Prostate gland (tissue), 2 donors: Measurements from ENCODE around the gene SLC35D1. TPM values are rescaled to one million over a fixed set of nuclear protein-coding genes. Genes with fewer than 3 reads are reported as not detected.

Source experiments
- DNase-seq: peaks from one replicate; pipeline ENCODE4 v3.0.0-alpha.2; 2019; ENCODE audit warnings: low spot score
- H3K27ac ChIP-seq, 2 donors: fragments of 200-600 bp; sonication (generic); 2 replicates each; pipeline ENCODE4 v1.5.1; 2017 to 2019
- H3K27me3 ChIP-seq: fragments of 200-600 bp; sonication (generic); replicated peaks from 2 replicates; pipeline ENCODE4 v1.5.1; 2019; ENCODE audit not compliant: insufficient read depth
- H3K36me3 ChIP-seq, 2 donors: fragments of 200-600 bp; sonication (generic); 1 replicate in 1 of 2; 2 replicates in 1 of 2; pipeline versions ENCODE4 v1.5.1 to v1.8.1; 2017 to 2019
- H3K4me1 ChIP-seq: fragments of 200-600 bp; sonication (generic); replicated peaks from 2 replicates; pipeline ENCODE4 v1.5.1; 2019
- H3K4me3 ChIP-seq, 2 donors: fragments of 200-600 bp; sonication (generic); 2 replicates each; pipeline ENCODE4 v1.5.1; 2017 to 2019
- H3K9me3 ChIP-seq: fragments of 200-600 bp; sonication (generic); 2 replicates; pipeline ENCODE4 v1.5.1; 2017
- POLR2A ChIP-seq: fragments of 450-650 bp; IDR thresholded peaks from one replicate; pipeline ENCODE4 v1.6.1; 2016; ENCODE audit warnings: antibody characterized with exemption, mild to moderate bottlenecking
- POLR2AphosphoS5 ChIP-seq: sonication (generic); formaldehyde crosslinking; IDR thresholded peaks from one replicate; pipeline ENCODE4 v1.6.1; 2017; ENCODE audit warnings: antibody characterized with exemption
- WGBS: methylation state at CpG from one replicate; pipeline ENCODE4 v1.1.5; 2018; 5-methylcytosine and 5-hydroxymethylcytosine counted together
- intact Hi-C: fragments of 100-400 bp; cut with DNase I; formaldehyde crosslinking; loops from one replicate; pipeline ENCODE4 v1.14.2; 2022
- total RNA-seq, 2 donors: library from RNA; depleted of rRNA; stranded (reverse); fragments of >200 nt; gene quantifications; one replicate each; pipeline ENCODE4 v1.1.0, GENCODE V29; 2016
- TF ChIP-seq, protein P1 (sequence below), 4 experiments: fragments of 200-600 bp in 2 of 4; fragments of 450-650 bp in 2 of 4; sonication (generic) in 2 of 4; IDR thresholded peaks; 1 replicate in 3 of 4; 2 replicates in 1 of 4; pipeline ENCODE4 v1.5.1; 2016 to 2019; ENCODE audit warnings: antibody characterized with exemption in 4 of 4, mild to moderate bottlenecking in 2 of 4, moderate library complexity in 2 of 4

Gene SLC35D1
- total RNA-seq, 2 donors from 2014 or later, result 13.0 to 13.2 TPM

DNA sequence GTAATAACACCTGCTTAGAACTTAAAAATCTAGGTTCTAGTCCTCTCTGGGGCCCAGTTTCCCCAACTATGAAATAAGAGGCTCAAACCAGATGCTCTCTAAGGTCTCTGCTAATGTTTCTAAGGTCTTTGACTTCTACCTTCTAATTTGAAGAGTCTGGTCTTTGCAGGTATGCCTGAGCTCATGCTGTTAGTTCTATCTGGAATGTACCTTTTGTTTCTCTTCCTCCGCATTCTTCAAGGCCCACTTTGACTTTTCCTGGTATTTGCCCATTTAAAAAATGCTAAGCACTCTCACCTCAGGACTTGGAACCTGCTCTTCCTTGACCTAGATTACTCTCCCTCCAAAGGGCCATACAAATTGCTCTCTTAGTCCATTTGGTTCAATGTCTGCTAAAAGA, 13.5 kb downstream of the SLC35D1 start:
- Histone ChIP-seq H3K36me3 (no peaks in the 10 kb centered on the region), H3K9me3 (no peaks in the 10 kb centered on the region)
- 100% methylated on average over 1 of the region's 1 CpG for WGBS

DNA sequence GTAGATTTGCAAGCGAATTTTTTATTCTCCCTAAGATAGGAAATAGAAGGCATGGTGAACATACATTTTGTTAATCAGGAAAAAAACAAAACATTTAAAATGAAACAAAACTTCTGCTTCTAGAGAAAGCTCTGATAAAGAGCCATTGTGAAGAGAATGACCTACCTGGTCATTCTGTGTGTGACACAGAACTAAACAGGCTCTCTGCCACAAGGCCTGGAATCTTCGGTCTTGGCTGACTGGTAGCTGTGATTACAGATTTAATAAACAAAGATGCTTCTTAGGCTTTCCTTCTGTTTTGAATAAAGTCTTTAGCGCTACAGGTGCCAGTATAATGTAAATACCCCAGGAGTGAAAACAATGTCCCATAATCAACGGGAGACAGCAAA, 22.1 kb downstream of the SLC35D1 start:
- Histone ChIP-seq H3K27me3 (no peaks in the 10 kb centered on the region), H3K4me1 (no peaks in the 10 kb centered on the region), H3K9me3 (no peaks in the 10 kb centered on the region), H3K27ac (no peak overlapping the region), H3K36me3 (no peaks in the 10 kb centered on the region), H3K4me3 (no peak overlapping the region)
- TF ChIP-seq POLR2A, result no peak
- TF ChIP-seq, protein P1, sequence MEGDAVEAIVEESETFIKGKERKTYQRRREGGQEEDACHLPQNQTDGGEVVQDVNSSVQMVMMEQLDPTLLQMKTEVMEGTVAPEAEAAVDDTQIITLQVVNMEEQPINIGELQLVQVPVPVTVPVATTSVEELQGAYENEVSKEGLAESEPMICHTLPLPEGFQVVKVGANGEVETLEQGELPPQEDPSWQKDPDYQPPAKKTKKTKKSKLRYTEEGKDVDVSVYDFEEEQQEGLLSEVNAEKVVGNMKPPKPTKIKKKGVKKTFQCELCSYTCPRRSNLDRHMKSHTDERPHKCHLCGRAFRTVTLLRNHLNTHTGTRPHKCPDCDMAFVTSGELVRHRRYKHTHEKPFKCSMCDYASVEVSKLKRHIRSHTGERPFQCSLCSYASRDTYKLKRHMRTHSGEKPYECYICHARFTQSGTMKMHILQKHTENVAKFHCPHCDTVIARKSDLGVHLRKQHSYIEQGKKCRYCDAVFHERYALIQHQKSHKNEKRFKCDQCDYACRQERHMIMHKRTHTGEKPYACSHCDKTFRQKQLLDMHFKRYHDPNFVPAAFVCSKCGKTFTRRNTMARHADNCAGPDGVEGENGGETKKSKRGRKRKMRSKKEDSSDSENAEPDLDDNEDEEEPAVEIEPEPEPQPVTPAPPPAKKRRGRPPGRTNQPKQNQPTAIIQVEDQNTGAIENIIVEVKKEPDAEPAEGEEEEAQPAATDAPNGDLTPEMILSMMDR (IDR thresholded peaks at IDR 0.05), result no peak
- no peak for TF ChIP-seq POLR2AphosphoS5
- intact Hi-C loops, result no loop called here
- whole genome bisulfite sequencing, result 90% methylated on average over 4 of the region's 4 CpGs
- no peak for DNase-seq

More for the DNA sequence above, 13.5 kb downstream of the SLC35D1 start:
- Histone ChIP-seq H3K27ac (no peak overlapping the region), H3K4me3 (no peak overlapping the region), H3K4me1 (no peaks in the 10 kb centered on the region), H3K27me3 (no peaks in the 10 kb centered on the region)
- intact Hi-C loops, result no loop called here
- TF ChIP-seq POLR2A (no peak), POLR2AphosphoS5 (no peak)
- TF ChIP-seq, protein P1 (IDR thresholded peaks at IDR 0.05), result no peak
- no peak for DNase-seq

DNA sequence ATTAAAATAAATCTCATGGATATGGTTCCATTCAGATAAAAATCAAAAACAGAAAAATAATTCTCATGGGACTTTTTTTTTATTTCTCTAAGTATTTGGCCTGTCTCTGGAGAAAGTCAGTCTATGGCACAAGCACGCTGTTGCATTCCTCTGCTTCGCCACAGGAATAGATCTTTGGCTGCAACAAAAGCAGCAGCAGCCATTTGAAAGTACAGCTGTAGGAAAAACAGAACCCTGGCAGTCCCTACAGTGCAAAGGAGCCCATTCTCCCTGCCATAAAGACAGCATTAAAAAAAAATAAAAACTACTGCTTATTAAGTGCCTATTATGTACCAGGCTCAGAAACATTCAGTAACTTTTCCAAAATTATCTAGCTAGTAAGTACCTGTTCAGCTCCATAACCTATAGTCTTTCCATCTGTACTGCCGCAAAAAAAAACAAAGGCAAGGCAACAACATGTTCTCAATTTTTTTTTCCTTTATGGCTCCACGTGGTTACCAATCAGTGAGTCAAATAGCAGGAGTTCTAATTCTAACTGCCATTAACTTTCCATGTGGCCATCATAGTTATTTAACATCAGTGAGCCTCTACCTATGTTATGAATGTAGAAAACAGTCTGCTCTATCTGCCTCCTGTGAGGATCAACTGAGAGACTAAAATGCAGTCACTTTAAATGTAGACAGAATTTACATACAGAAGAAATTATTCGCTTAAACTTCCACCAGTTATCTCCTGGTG, 22.7 kb downstream of the SLC35D1 start:
- WGBS, result 62% methylated on average over 5 of the region's 5 CpGs
- no peak overlapping the region for H3K27ac ChIP-seq
- intact Hi-C loops, result no loop called here
- H3K9me3 ChIP-seq, result no peaks in the 10 kb centered on the region
- TF ChIP-seq POLR2AphosphoS5 (no peak), POLR2A (no peak)
- TF ChIP-seq, protein P1 (IDR thresholded peaks at IDR 0.05), result no peak
- H3K4me1 ChIP-seq, result no peaks in the 10 kb centered on the region
- DNase-seq, result no peak
- H3K27me3 ChIP-seq, result no peaks in the 10 kb centered on the region
- no peak overlapping the region for H3K4me3 ChIP-seq
- no peaks in the 10 kb centered on the region for H3K36me3 ChIP-seq

DNA sequence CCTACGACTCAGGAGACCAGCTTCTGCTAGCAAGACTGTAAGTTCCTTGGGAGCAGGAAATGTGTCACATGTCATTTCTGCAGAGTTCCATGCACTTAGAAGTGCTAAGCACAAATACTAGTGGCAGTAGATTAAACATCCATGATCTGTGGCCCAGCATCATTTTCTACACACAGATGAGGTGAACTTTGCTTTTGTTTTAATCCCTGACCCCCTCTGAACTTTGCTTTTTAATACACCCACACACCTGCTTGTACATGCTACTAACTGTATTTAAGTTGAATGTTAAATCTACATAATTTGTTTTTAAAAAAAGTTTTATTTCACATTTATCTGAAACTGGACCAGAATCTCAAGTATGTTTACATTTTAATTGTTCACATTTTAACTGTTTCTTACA, 24.5 kb downstream of the SLC35D1 start:
- TF ChIP-seq POLR2A (no peak), POLR2AphosphoS5 (no peak)
- TF ChIP-seq, protein P1 (IDR thresholded peaks at IDR 0.05), result no peak
- Histone ChIP-seq H3K27ac (no peak overlapping the region), H3K9me3 (no peaks in the 10 kb centered on the region), H3K4me1 (no peaks in the 10 kb centered on the region), H3K36me3 (no peaks in the 10 kb centered on the region), H3K4me3 (no peak overlapping the region), H3K27me3 (no peaks in the 10 kb centered on the region)
- intact Hi-C loops, result no loop called here
- DNase-seq, result no peak
- WGBS, result 96% methylated on average over 1 of the region's 1 CpG

DNA sequence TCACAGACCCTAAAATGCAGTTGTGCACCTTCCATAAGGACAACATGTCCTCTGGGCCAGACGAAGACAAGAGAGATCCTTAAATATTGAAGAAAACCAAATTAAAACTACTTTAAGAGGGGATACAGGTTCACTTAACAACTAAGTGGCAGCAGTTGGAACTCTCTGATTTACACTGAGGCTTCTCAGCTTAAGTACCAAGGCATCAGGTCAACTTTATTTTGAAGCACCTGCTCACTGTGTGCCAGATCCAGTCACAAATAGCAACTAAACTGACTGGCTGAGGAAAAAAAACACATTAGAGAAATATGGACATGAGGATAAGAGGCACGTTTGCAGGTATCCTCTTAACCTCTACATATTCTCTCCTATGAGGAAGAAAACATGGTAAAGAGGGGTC, 33.2 kb downstream of the SLC35D1 start:
- Histone ChIP-seq H3K36me3 (no peaks in the 10 kb centered on the region), H3K4me3 (no peak overlapping the region), H3K27ac (no peak overlapping the region), H3K4me1 (no peaks in the 10 kb centered on the region), H3K27me3 (no peaks in the 10 kb centered on the region), H3K9me3 (no peaks in the 10 kb centered on the region)
- TF ChIP-seq, protein P1 (IDR thresholded peaks at IDR 0.05), result no peak
- no peak for TF ChIP-seq POLR2A
- DNase-seq, result no peak
- intact Hi-C loops, result no loop called here
- 26% methylated on average over 2 of the region's 2 CpGs for WGBS
